GM10847 (cell line): ENCODE measurements around the gene GMDS.

ENCODE experiments used
- POLR2A ChIP-seq: IDR thresholded peaks from 2 replicates; pipeline ENCODE4 v1.6.1; 2011; ENCODE audit not compliant: insufficient read length; ENCODE audit errors: extremely low read depth

GMDS gene

DNA sequence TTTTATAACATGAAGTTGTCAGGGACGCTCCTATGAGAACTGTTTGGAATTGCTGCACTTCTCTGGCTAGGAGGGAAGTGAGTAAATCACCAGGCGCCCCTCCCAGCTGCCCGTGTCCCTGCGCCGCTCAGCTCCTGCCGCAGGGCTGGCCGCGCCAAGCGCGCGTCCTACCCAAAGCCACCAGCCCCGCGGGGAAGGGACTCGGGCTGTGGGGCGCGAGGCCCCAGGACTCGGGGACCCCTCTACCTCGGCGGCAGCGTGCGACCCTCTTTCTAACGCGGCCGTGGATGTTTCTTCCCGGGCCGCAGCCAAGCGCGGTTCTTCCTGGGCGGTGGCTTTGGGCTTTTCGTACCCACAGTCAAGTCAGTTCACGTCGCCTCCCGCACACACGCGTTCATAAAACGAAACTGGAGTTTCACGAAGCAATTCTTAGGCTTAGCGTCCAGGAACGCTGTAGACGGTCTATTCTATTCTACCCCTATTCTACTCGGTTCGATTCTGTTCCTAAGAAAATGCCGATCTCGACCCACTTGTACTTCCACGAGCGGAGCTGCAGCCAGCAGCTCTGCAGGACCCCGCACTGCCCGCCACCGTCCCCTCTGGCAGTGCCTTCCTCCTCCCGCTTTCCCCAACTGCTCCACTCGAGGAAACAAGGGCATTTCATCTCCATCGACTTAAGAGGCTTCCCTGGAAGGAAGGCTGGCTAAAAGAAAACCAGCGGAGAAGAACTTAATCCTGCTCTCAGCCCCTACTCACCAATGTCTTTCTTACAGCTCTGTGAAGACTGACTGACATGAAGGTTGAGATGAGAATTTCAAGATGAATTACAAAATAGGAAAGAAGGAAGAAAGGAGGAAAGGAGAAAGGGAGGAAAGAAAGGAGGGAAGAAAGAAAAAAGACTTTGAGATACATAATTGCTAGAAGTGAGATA is 620.3 kb downstream of the GMDS start:
- no peak for TF ChIP-seq POLR2A

DNA sequence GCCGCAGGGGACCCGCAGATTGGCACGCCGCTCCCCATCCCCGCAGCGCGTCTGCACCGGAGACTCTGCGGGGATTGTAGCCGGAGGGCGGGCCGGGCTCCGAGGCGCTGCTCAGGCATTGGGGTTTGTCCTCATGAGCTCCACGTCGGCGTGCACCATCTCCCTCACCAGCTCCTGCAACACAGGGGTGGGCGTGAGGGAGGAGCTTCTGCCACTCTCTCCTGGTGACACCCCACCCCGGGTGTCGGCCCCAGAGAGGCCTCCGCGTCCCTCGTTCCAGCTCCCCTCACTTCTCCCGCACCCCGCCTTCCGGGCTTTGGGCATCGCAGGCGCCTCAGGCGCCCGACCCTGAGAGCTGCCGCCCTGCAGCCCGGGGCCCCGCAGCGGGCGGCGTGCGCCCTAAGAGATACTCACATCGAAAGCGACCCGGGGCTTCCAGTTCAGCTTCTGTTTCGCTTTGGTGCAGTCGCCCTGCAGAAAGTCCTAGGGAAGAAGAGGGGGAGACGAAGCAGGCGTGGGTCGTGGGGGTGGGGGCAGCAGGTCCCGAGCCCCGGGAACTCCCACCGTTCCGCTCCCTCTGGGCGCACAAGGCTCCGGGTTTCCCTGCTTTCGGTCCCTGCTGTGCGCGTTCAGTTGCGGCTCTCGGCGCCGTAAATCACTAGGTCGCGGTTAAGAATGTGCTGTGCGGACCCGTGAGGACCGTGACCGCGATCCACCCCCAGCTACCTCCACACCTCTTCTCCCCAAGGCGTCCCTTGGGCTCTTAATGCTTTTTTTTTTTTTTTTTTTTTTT is 621.2 kb downstream of the GMDS start:
- TF ChIP-seq POLR2A: no peak

DNA sequence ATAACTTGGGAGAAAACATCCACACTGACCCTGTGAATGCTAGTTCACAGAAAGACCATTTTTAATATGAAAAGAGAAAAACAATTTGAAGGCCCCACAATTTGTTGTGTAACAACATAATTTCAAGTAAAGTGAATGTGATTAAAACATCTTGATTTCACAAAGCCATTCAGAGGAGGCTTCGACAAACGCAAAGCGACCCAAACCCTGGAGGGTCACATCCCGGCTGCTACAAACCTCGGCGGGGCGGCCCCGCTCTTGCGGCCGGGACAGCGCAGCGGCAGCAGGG is 621.7 kb downstream of the GMDS start:
- no peak for TF ChIP-seq POLR2A

DNA sequence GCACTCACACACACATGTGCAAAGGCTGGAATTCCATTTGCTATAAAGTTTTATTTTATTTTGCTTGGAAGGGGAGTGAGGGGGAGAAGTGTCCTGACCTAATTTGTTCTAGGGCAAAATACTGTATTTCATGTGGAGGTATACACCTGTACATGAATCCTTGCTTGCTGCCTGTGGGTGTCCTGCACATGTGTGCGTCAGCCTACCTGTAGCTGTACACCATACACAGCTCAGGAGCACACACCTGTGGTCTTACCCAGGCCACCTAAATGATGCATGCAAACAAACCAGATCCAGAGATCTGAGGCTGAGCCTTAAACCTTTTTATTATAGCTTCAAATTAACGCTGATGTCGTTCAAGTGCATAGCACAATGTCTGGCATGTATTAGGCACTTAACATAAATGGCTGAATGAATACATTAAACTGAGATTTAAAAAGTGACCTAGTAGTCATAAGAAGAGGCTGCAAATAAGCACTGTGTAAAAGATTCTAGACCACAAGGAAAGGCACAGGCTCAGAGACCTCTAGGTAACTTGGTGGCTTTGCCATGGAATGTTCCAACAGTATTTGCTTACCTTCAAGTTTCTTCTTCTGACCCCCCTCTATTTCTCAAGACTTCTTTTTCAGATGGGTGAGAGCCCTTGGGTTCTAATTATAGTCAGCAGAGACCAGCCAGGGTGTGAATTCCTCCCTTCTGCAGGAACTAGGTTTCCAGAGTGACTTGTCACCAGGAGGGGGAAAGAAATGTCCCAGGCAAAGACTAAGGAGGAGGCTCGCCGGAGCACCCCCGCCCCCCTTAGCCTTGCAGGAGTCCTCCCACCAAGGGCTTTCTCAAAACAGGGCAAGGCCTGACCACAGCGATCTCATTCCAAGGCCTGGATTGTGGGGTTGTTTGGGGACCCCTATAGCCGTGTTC is 622.3 kb downstream of the GMDS start:
- no peak for TF ChIP-seq POLR2A

DNA sequence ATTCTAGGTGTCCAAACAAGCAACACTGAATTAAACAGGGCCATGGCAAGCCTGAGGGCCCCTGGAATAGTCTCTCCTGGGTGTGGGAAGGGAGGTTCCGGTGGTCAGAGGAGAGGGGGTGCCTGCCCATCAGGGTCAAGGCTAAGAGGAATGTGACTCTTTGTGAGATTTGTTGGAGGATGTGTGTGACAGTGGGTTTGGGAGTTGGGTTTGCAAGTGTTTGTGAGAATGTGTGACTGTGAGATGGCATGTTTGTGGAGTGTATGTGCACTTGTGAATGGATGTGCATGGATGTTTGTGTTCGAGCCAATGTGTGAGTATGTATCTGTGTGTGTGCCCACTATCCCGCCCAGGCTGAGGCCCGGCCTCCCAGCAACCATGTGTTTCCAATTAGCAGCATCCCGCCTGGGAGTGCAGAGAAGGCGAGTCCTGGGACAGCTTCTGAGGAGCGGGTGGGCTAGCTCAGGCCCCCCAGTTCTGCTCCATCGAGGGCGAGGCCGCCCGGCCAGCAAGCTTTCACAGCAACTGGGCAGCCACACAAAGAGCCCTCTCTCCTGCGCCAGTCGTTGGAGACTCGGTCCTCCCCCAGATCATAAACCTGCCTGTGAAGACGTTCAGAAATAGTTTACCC is 623.1 kb downstream of the GMDS start:
- TF ChIP-seq POLR2A: no peak

DNA sequence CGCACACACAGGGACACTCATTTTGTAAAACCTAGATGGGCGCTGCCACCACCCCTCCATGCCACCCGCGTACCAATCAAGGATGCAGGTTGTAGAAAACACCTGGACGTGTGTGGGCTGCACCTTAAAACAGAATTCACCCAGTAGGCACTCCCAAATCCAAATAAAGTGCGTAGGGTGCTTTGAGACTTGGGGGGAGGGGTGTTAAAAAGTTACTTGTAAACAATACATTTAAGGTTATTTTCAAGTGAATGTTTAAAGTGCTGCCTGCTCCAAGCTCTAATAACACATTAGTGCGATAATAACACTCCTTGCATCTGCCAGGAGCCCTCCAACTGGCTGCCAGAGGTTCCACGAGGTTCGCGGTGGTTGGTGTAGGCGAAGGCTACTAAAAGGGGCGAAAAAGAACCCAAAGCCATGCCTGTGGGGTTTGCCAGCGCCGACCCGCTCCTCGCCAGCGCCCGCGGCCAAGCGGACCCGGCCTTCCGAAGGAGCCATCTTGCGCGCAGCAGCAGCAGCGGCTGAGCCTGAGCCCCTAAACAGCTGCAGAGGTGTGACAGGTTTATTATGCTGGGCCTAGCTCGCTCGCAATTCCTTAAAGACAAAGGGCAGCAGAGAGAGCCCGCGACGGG is 624.2 kb downstream of the GMDS start:
- no peak for TF ChIP-seq POLR2A

DNA sequence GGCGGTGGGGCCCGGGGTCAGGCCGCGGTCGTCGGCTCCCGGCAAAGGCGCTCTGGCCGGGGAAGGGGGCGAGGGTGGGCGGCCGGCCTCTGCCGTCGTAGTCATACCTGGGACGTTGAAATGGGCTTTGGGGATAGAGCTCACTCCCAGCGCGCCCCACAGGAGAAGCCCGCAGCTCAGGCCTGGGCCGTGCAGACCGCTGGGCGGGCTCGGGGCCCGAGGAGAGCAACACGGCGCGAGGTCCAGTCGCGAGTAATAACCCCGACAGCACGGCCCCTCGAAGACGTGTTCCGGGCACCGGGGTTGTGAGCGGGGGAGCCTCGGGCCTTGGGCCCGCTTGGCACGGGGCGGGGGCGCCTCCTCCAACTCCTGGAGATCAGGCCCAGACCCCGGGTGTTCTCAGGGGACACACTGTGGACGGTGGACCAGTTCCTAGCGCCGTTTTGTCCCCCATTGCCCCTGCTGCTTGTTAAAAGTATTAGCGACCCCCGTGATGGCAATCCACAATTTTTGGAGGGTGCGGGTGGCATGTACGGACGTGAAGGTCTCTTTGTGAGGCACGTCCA is 624.8 kb downstream of the GMDS start:
- TF ChIP-seq POLR2A: no peak

DNA sequence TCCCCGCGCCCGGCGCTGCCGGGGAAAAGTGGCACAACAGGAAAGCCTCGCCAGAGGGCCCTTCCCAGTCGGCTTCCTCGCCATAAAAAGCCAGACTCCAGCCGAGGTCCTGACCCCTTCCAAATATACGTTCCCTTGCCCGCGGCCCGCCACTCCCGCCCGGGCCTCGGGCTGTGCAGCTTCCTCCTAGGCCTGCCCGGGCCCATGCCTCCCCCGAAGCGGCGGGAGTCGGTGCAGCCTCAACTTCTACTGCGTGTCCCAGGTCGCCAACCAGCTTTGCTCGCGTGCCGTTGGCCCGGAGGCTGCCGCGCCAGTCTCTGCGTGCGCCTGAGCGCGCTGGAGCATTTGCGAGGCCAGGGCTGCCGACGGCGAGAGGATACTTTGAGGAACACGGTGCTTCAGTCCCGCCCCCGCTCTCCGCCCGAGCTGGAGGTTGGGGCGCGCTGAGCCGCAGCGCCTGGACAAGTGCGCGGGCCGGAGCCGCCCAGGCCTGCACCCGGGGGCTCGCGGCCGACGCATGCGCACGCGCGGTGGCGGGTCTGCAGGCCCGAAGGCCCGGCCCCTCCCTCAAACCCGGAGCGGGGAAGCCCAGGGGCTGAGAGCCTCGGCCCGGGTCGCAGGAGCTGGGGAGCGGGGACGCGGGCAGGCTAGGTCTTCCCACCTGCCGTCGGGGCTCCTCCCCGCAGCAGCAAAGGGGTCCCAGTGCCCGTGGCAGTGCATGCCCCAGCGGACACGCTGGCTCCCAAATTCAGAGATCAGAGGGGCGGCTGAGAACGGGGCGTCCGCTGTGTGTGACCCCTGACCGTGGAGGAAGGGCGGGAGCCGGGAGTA is 625.5 kb downstream of the GMDS start:
- no peak for TF ChIP-seq POLR2A

DNA sequence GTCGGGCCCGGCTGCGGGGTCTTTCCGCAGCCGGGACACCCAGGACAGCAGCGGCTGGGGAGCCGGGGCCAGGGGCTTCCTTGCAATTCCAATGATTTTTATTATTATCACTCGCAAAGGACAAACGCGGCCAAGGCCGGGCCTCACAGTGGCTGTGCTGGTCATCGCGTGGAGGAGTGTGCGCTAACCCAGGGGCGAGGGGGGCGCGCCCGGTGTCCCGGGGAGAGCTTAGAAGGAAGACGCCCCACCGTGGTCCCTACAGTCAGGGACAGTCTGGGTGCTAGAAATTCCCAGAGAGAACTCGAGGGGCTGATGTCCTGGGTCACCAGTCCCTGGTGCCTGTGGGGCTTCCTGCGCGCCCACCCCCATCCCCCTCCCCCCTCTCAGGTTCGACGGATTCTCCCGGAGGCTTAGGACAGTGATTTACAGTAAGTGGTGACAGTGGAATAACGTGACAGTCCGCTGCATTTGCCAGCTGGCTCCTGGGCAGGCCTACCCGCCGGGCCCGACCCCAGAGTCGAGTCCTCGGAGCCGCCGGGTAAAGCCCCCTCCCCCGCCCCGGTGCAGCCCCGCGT is 626.2 kb downstream of the GMDS start:
- no peak for TF ChIP-seq POLR2A

DNA sequence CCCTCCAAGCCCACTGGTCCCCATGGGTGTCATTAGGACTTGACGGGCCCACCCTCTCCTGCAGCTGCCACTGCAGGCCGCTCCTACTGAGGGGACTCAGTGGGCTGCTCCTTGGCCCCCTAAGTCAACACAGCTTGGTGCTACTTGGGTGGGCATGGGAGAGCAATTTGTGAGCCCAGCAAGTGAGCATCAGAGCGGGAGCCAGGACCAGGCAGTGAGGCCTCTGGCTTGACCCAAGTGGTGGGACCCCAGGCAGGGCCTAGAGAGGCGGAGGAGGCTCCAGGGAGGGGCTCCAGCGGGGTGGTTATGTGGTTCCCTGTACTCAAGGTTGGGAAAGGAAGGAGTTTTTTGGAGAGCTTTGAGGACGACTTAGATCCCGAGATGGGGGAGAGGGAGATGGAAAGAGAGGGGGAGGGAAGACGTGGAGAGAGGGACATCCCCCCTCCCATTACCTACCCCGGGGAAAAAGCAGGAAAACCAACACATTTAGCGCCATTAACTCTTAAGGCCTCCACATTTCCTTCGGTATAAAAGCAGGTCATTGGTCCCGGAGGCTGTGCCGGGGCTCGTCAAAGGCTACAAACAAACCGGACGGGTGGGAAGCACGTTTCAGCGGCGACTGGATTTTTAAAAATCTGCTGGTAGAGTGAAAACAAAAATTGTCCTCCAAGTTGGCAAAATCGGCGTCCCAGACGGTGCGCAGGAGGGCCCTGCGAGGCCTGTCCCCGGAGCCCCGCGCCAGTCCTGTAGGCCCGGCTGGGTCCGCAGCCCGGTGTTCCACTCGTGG is 626.9 kb downstream of the GMDS start:
- TF ChIP-seq POLR2A: no peak

DNA sequence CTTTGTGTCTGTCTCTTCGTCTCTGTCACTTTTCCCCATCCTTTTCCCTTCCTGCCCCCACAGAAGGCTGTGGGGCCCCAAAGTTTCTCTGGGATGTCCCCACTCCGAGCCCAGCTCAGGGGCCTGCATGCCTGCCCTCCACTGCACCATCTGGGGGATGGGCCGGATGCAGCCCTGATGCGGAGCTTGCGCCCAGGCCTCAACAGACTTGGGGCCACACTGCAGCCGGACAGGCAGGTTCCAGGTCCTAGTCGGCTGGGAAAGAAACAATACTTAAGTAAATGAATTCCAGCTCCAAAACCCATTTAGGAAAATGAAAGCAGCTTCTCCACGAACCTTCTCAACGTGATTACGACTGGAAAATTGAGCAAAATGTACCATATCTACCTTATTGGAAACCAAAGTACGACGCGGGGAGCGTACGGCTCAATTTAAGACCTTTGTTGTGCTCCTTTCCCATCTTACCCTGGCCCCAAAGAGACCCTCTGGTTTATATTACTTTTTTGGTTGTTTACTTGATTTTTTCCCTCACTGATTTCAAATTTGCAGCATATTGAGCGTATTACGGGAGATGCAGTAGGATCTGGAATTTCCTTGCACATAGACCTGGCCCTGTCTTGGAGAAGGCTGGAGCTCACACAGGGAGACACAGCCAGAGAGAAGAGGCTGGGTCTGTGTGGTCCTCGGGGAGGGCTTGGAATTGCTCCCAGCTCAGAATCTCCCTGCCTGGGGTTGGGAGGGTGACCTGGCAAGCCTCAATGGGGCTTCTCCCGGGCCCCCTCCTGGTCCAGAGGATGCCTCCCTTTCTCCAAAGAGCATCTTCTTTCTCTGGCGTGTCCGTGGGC is 627.7 kb downstream of the GMDS start:
- no peak for TF ChIP-seq POLR2A
